ENCODE data around the gene KDR. TPM values are rescaled to one million over a fixed set of nuclear protein-coding genes. Genes with fewer than 3 reads are reported as not detected.

The KDR gene
- total and polyA plus RNA-seq, 5 donors from 2014 or later = not detected

- Mint-ChIP-seq H3K4me1 (no peaks in the 10 kb centered on the region), H3K9me3 (peaks cover 0 to 1% (median 0%) of the 10 kb centered on the region in 7 donors), H3K36me3 (no peaks in the 10 kb centered on the region), H3K27ac (no peak overlapping the region), H3K27me3 (peaks cover 16% of the 10 kb centered on the region), H3K4me3 (no peak overlapping the region)
- Histone ChIP-seq H3K36me3 (ENCODE audit: control insufficient read depth, insufficient read depth, low read length) (no peaks in the 10 kb centered on the region), H3K4me1 (ENCODE audit: control insufficient read depth, insufficient read depth, low read length, poor library complexity, severe bottlenecking) (no peaks in the 10 kb centered on the region), H3K27me3 (ENCODE audit: control insufficient read depth, insufficient read depth, low read length) (peaks cover 4% of the 10 kb centered on the region), H3K9me3 (ENCODE audit: control insufficient read depth in 2 of 2, low read length in 2 of 2) (no peaks in the 10 kb centered on the region), H3K27ac (ENCODE audit: insufficient read depth, low read length, poor library complexity, severe bottlenecking) (no peak overlapping the region), H3K4me3 (ENCODE audit: low read depth, low read length) (no peak overlapping the region)
- ATAC-seq (ENCODE audit: low read depth in 2 of 2) (no peak), DNase-seq (no peak)
Measured at GRCh38 chr4:55159851-55160250, 34.5 kb upstream of the KDR start.

- Histone ChIP-seq H3K36me3 (ENCODE audit: control insufficient read depth, insufficient read depth, low read length) (no peaks in the 10 kb centered on the region), H3K27ac (ENCODE audit: insufficient read depth, low read length, poor library complexity, severe bottlenecking) (no peak overlapping the region), H3K4me1 (ENCODE audit: control insufficient read depth, insufficient read depth, low read length, poor library complexity, severe bottlenecking) (no peaks in the 10 kb centered on the region), H3K27me3 (ENCODE audit: control insufficient read depth, insufficient read depth, low read length) (peaks cover 4% of the 10 kb centered on the region), H3K4me3 (ENCODE audit: low read depth, low read length) (no peak overlapping the region), H3K9me3 (ENCODE audit: control insufficient read depth in 2 of 2, low read length in 2 of 2) (no peaks in the 10 kb centered on the region)
- Mint-ChIP-seq H3K36me3 (no peaks in the 10 kb centered on the region), H3K27ac (no peak overlapping the region), H3K9me3 (peaks cover 0 to 1% (median 0%) of the 10 kb centered on the region in 7 donors), H3K4me3 (no peak overlapping the region), H3K27me3 (peaks cover 20% of the 10 kb centered on the region), H3K4me1 (no peaks in the 10 kb centered on the region)
- DNase-seq (no peak), ATAC-seq (ENCODE audit: low read depth in 2 of 2) (no peak)
Measured at GRCh38 chr4:55158957-55159356, 33.6 kb upstream of the KDR start.

GRCh38 chr4:55157559-55158277, 32.3 kb upstream of the KDR start:
- DNase-seq (no peak), ATAC-seq (ENCODE audit: low read depth in 2 of 2) (no peak)
- no peak overlapping the region for H3K27ac Mint-ChIP-seq
- no peaks in the 10 kb centered on the region for H3K36me3 Mint-ChIP-seq
- peaks cover 20% of the 10 kb centered on the region for H3K27me3 Mint-ChIP-seq
- Histone ChIP-seq H3K27me3 (ENCODE audit: control insufficient read depth, insufficient read depth, low read length) (peaks cover 4% of the 10 kb centered on the region), H3K4me3 (ENCODE audit: low read depth, low read length) (no peak overlapping the region), H3K36me3 (ENCODE audit: control insufficient read depth, insufficient read depth, low read length) (no peaks in the 10 kb centered on the region), H3K9me3 (ENCODE audit: control insufficient read depth in 2 of 2, low read length in 2 of 2) (no peaks in the 10 kb centered on the region), H3K27ac (ENCODE audit: insufficient read depth, low read length, poor library complexity, severe bottlenecking) (no peak overlapping the region), H3K4me1 (ENCODE audit: control insufficient read depth, insufficient read depth, low read length, poor library complexity, severe bottlenecking) (no peaks in the 10 kb centered on the region)
- peaks cover 0 to 3% (median 0%) of the 10 kb centered on the region in 7 donors for H3K9me3 Mint-ChIP-seq
- peak overlapping the region in 1 of 4 donors; percentile 28 for H3K4me3 Mint-ChIP-seq
- no peaks in the 10 kb centered on the region for H3K4me1 Mint-ChIP-seq

- Histone ChIP-seq H3K9me3 (ENCODE audit: control insufficient read depth in 2 of 2, low read length in 2 of 2) (no peaks in the 10 kb centered on the region), H3K36me3 (ENCODE audit: control insufficient read depth, insufficient read depth, low read length) (no peaks in the 10 kb centered on the region), H3K4me1 (ENCODE audit: control insufficient read depth, insufficient read depth, low read length, poor library complexity, severe bottlenecking) (no peaks in the 10 kb centered on the region), H3K27ac (ENCODE audit: insufficient read depth, low read length, poor library complexity, severe bottlenecking) (no peak overlapping the region), H3K27me3 (ENCODE audit: control insufficient read depth, insufficient read depth, low read length) (peaks cover 4% of the 10 kb centered on the region), H3K4me3 (ENCODE audit: low read depth, low read length) (no peak overlapping the region)
- Mint-ChIP-seq H3K4me3 (no peak overlapping the region), H3K36me3 (no peaks in the 10 kb centered on the region), H3K27me3 (peaks cover 20% of the 10 kb centered on the region), H3K9me3 (peaks cover 0 to 3% (median 2%) of the 10 kb centered on the region in 7 donors), H3K27ac (no peak overlapping the region), H3K4me1 (no peaks in the 10 kb centered on the region)
- DNase-seq = no peak
- ATAC-seq (ENCODE audit: low read depth in 2 of 2) = no peak
Measured at GRCh38 chr4:55154933-55155332, 29.5 kb upstream of the KDR start.

- Mint-ChIP-seq H3K27ac (no peak overlapping the region), H3K27me3 (peaks cover 20% of the 10 kb centered on the region)
Measured at GRCh38 chr4:55154290-55154880, 29.0 kb upstream of the KDR start.

GRCh38 chr4:55143858-55144257, 18.5 kb upstream of the KDR start:
- Mint-ChIP-seq H3K9me3 (peaks cover 0 to 6% (median 0%) of the 10 kb centered on the region in 7 donors), H3K4me3 (no peak overlapping the region)

More at GRCh38 chr4:55154290-55154880, 29.0 kb upstream of the KDR start:
- ATAC-seq (ENCODE audit: low read depth in 2 of 2) (no peak), DNase-seq (no peak)
- Mint-ChIP-seq H3K36me3 (no peaks in the 10 kb centered on the region), H3K4me3 (no peak overlapping the region), H3K9me3 (peaks cover 0 to 3% (median 2%) of the 10 kb centered on the region in 7 donors), H3K4me1 (no peaks in the 10 kb centered on the region)
- Histone ChIP-seq H3K4me3 (ENCODE audit: low read depth, low read length) (no peak overlapping the region), H3K27me3 (ENCODE audit: control insufficient read depth, insufficient read depth, low read length) (peaks cover 4% of the 10 kb centered on the region), H3K9me3 (ENCODE audit: control insufficient read depth in 2 of 2, low read length in 2 of 2) (no peaks in the 10 kb centered on the region), H3K27ac (ENCODE audit: insufficient read depth, low read length, poor library complexity, severe bottlenecking) (no peak overlapping the region), H3K4me1 (ENCODE audit: control insufficient read depth, insufficient read depth, low read length, poor library complexity, severe bottlenecking) (no peaks in the 10 kb centered on the region), H3K36me3 (ENCODE audit: control insufficient read depth, insufficient read depth, low read length) (no peaks in the 10 kb centered on the region)

GRCh38 chr4:55138367-55138766, 13.0 kb upstream of the KDR start:
- no peaks in the 10 kb centered on the region for H3K27me3 ChIP-seq (ENCODE audit: control insufficient read depth, insufficient read depth, low read length)
- H3K9me3 Mint-ChIP-seq = peaks cover 0 to 2% (median 0%) of the 10 kb centered on the region in 7 donors
- peaks cover 5% of the 10 kb centered on the region for H3K27me3 Mint-ChIP-seq

More at GRCh38 chr4:55143858-55144257, 18.5 kb upstream of the KDR start:
- H3K27me3 ChIP-seq (ENCODE audit: control insufficient read depth, insufficient read depth, low read length) = no peaks in the 10 kb centered on the region
- no peaks in the 10 kb centered on the region for H3K4me1 Mint-ChIP-seq
- no peaks in the 10 kb centered on the region for H3K9me3 ChIP-seq (ENCODE audit: control insufficient read depth in 2 of 2, low read length in 2 of 2)
- H3K36me3 ChIP-seq (ENCODE audit: control insufficient read depth, insufficient read depth, low read length) = no peaks in the 10 kb centered on the region
- no peaks in the 10 kb centered on the region for H3K36me3 Mint-ChIP-seq
- H3K4me3 ChIP-seq (ENCODE audit: low read depth, low read length) = no peak overlapping the region
- H3K27ac Mint-ChIP-seq = no peak overlapping the region
- no peak for ATAC-seq (ENCODE audit: low read depth in 2 of 2)
- H3K4me1 ChIP-seq (ENCODE audit: control insufficient read depth, insufficient read depth, low read length, poor library complexity, severe bottlenecking) = no peaks in the 10 kb centered on the region
- no peaks in the 10 kb centered on the region for H3K27me3 Mint-ChIP-seq
- H3K27ac ChIP-seq (ENCODE audit: insufficient read depth, low read length, poor library complexity, severe bottlenecking) = no peak overlapping the region
- no peak for DNase-seq

GRCh38 chr4:55136634-55137033, 11.2 kb upstream of the KDR start:
- Histone ChIP-seq H3K36me3 (ENCODE audit: control insufficient read depth, insufficient read depth, low read length) (no peaks in the 10 kb centered on the region), H3K4me1 (ENCODE audit: control insufficient read depth, insufficient read depth, low read length, poor library complexity, severe bottlenecking) (no peaks in the 10 kb centered on the region), H3K4me3 (ENCODE audit: low read depth, low read length) (no peak overlapping the region), H3K27ac (ENCODE audit: insufficient read depth, low read length, poor library complexity, severe bottlenecking) (no peak overlapping the region), H3K9me3 (ENCODE audit: control insufficient read depth in 2 of 2, low read length in 2 of 2) (no peaks in the 10 kb centered on the region), H3K27me3 (ENCODE audit: control insufficient read depth, insufficient read depth, low read length) (no peaks in the 10 kb centered on the region)
- DNase-seq = no peak
- ATAC-seq (ENCODE audit: low read depth in 2 of 2) = no peak
- no peaks in the 10 kb centered on the region for H3K36me3 Mint-ChIP-seq
- no peak overlapping the region for H3K4me3 Mint-ChIP-seq
- no peak overlapping the region for H3K27ac Mint-ChIP-seq
- no peaks in the 10 kb centered on the region for H3K4me1 Mint-ChIP-seq
- H3K9me3 Mint-ChIP-seq = peaks cover 0 to 2% (median 0%) of the 10 kb centered on the region in 7 donors
- H3K27me3 Mint-ChIP-seq = peaks cover 5% of the 10 kb centered on the region

More at GRCh38 chr4:55138367-55138766, 13.0 kb upstream of the KDR start:
- Mint-ChIP-seq H3K36me3 (no peaks in the 10 kb centered on the region), H3K4me3 (no peak overlapping the region), H3K4me1 (no peaks in the 10 kb centered on the region), H3K27ac (no peak overlapping the region)
- Histone ChIP-seq H3K36me3 (ENCODE audit: control insufficient read depth, insufficient read depth, low read length) (no peaks in the 10 kb centered on the region), H3K4me1 (ENCODE audit: control insufficient read depth, insufficient read depth, low read length, poor library complexity, severe bottlenecking) (no peaks in the 10 kb centered on the region), H3K4me3 (ENCODE audit: low read depth, low read length) (no peak overlapping the region), H3K27ac (ENCODE audit: insufficient read depth, low read length, poor library complexity, severe bottlenecking) (no peak overlapping the region), H3K9me3 (ENCODE audit: control insufficient read depth in 2 of 2, low read length in 2 of 2) (no peaks in the 10 kb centered on the region)
- DNase-seq = no peak
- ATAC-seq (ENCODE audit: low read depth in 2 of 2) = no peak
